Activated CD8-positive, alpha-beta memory T cell treated with anti-CD3 and anti-CD28 coated beads, Interleukin-2, amount 50 U/mL, for 1 hour (primary cell): Measurements from ENCODE around the gene PSMG4.

ENCODE experiments used
- DNase-seq: peaks from one replicate; pipeline ENCODE4 v3.0.0-alpha.2; 2020; ENCODE audit errors: extremely low read depth

The PSMG4 gene

GRCh38 chr6:3309391-3310050 lies 50.8 kb downstream of the PSMG4 start:
- DNase-seq: no peak

GRCh38 chr6:3310051-3310448 lies 51.3 kb downstream of the PSMG4 start:
- no peak for DNase-seq

- no peak for DNase-seq
These were observed 52.0 kb downstream of the PSMG4 start for GRCh38 chr6:3310703-3311102.

- no peak for DNase-seq
These were observed 53.1 kb downstream of the PSMG4 start for GRCh38 chr6:3311826-3312225.

- no peak for DNase-seq
These were observed 54.0 kb downstream of the PSMG4 start for GRCh38 chr6:3312604-3313231.

- no peak for DNase-seq
These were observed 55.4 kb downstream of the PSMG4 start for GRCh38 chr6:3314176-3314575.

- no peak for DNase-seq
These were observed 56.1 kb downstream of the PSMG4 start for GRCh38 chr6:3314621-3315467.

GRCh38 chr6:3315841-3316240 lies 57.1 kb downstream of the PSMG4 start:
- DNase-seq: no peak

- no peak for DNase-seq
These were observed 57.6 kb downstream of the PSMG4 start for GRCh38 chr6:3316331-3316730.

- no peak for DNase-seq
These were observed 58.1 kb downstream of the PSMG4 start for GRCh38 chr6:3316818-3317217.
